IPS-15b (cell line): ENCODE results near the gene WNK4.

ENCODE experiments used
- H3K27me3 ChIP-seq: one replicate; pipeline ENCODE4 v1.6.1; 2013; ENCODE audit warnings: low read length; ENCODE audit not compliant: control insufficient read depth, insufficient read depth
- H3K36me3 ChIP-seq: one replicate; pipeline ENCODE4 v1.6.1; 2013; ENCODE audit warnings: low read length; ENCODE audit not compliant: control insufficient read depth, insufficient read depth
- H3K4me1 ChIP-seq: one replicate; pipeline ENCODE4 v1.6.1; 2013; ENCODE audit warnings: mild to moderate bottlenecking, low read length; ENCODE audit not compliant: control insufficient read depth, insufficient read depth
- H3K4me3 ChIP-seq: one replicate; pipeline ENCODE4 v1.5.1; 2013; ENCODE audit warnings: low read depth, low read length
- H3K9ac ChIP-seq: one replicate; pipeline ENCODE4 v1.6.1; 2013; ENCODE audit warnings: low read depth, mild to moderate bottlenecking, low read length
- H3K9me3 ChIP-seq: one replicate; pipeline ENCODE4 v1.6.1; 2013; ENCODE audit warnings: mild to moderate bottlenecking, low read length; ENCODE audit not compliant: control insufficient read depth, insufficient read depth

Gene WNK4

DNA sequence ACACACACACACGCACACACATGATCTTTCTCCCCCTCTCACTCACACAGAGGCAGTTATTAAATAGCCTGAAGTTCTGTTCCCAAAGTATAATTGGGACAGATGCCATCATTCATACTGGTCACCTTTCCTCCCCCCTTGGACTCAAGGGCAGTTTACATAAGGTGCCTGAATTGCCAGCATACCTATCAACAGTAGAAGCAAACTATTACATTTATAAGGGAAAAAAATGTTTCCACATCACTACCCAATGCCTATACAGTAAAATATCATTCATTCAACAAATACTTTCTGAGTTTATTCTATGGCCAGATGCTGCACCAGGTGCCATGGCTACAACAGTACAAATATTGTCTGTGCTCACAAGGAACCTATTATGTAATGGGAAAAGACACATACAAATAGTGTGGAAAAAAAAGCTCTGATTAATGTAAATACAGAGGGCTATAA is 24.5 kb downstream of the WNK4 start:
- Histone ChIP-seq H3K36me3 (no peaks in the 10 kb centered on the region), H3K27me3 (peaks cover 7% of the 10 kb centered on the region), H3K4me3 (no peak overlapping the region), H3K4me1 (no peaks in the 10 kb centered on the region), H3K9ac (no peak overlapping the region), H3K9me3 (no peaks in the 10 kb centered on the region)

DNA sequence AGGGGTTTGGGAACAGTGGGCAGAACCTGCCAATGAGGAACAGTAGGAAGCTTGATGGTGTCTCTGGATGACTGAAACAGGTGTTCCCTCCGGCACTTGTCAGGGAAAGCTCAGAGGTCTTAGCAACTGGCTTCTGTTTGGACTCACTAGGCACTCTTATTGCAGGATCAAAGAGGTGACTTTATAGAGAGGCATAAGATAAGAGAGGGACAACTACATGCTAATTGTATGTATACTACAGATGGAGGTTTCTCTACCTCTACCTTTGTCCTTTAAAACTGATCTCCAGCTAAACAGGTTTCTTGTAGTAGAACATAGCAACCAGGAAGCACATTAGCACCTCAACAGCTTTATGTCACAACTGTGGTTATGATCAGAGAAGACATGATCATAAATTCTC is 25.8 kb downstream of the WNK4 start:
- no peaks in the 10 kb centered on the region for H3K36me3 ChIP-seq
- H3K9ac ChIP-seq, result no peak overlapping the region
- H3K9me3 ChIP-seq, result no peaks in the 10 kb centered on the region
- no peaks in the 10 kb centered on the region for H3K27me3 ChIP-seq
- no peak overlapping the region for H3K4me3 ChIP-seq
- no peaks in the 10 kb centered on the region for H3K4me1 ChIP-seq

DNA sequence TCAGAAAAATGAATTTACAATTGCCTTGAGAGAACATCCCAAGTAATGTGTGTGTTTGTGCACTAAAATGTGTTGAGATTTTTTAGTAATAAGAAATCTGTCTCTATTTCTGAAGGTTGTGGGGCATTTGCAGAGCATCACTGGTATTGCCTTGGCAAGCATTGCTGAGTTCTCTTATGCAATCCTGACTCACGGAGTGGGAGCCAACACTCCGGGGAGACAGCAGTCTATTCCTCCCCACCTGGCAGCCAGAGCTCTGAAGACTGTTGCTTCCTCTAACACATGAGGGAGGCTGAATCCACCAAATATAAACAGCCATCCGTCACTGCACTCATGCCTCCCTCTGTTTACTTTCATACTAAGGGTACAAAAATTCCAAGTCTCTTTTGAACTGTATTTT is 28.8 kb downstream of the WNK4 start:
- Histone ChIP-seq H3K27me3 (no peaks in the 10 kb centered on the region), H3K4me3 (no peak overlapping the region), H3K9me3 (no peaks in the 10 kb centered on the region), H3K9ac (no peak overlapping the region), H3K4me1 (no peaks in the 10 kb centered on the region), H3K36me3 (peaks cover 6% of the 10 kb centered on the region)

DNA sequence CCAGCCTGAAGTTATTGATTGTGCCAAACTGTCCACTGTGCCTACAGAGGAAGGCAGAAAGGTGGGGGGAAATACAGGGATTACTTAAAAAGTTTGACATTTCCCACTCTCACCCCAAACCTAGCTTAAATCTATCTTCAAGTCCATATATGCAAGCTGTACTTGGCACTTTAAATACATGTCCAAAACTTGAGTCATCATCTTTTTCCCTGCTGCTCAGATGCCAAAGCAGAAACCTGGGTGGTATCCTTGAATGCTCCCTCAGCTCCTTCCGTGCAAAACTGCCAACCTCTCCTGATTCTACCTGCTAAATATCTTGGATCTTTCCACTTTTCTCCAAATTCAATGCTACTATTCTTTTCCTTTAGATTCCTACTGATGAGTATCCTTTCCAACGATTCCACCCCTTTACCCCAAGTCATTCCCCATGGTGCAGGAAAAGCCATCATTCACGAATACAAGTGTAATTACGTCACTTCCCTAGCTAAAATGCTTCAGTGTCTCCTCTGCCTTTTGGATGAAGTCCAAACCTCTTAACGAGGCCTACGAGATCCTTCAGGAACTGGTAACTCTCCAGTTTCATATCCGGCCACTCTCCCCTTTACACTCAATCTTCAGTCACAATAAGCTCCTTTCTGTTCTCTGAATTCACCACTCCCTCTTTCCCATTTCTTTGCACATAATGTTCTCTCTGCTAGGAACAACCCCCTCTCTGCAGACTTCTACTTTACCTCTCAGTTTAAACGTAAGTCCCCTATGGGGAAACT is 34.4 kb downstream of the WNK4 start:
- no peaks in the 10 kb centered on the region for H3K27me3 ChIP-seq
- peaks cover 29% of the 10 kb centered on the region for H3K36me3 ChIP-seq
- H3K4me1 ChIP-seq, result no peaks in the 10 kb centered on the region
- H3K9me3 ChIP-seq, result no peaks in the 10 kb centered on the region
- H3K4me3 ChIP-seq, result no peak overlapping the region
- H3K9ac ChIP-seq, result no peak overlapping the region

DNA sequence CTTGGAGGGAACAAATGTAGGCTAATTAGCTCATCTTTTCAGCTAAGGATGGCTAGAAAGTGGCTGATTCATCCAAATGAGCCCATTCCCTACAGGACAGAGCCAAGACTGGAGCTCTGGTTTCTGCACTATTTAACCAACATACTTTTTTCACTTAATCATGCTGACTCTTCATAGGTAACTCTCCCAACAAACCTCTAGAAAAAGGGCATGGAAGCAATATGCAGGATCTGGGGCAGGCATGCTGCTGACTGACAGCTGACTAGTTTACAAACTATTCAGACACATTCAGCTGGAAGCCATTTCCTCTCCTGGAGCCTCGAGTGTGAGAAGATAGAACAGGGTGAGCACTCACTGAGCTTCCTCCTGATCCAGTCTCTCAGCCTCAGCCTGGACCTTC is 37.5 kb downstream of the WNK4 start:
- Histone ChIP-seq H3K9me3 (no peaks in the 10 kb centered on the region), H3K36me3 (peaks cover 28% of the 10 kb centered on the region)

DNA sequence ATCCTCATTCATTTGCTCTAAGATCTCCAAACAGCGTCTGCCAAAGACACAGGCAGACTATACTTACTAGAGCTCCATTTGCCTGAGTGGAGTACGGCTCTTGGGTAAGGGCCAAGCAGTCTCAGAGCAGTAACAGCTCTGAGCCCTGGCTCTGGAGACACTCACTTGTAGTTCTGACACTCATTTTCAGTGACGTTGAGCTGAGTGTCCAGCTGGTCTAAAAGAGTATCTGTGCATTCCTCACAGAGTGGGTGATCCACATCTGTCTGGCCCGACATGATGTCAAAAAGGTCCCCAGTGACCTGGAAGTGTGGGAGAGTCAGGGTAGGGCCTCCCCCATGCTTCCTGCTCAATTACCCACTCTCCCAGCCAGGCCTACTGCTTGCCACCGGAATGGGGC is 38.0 kb downstream of the WNK4 start:
- H3K27me3 ChIP-seq, result no peaks in the 10 kb centered on the region
- H3K4me3 ChIP-seq, result no peak overlapping the region
- no peaks in the 10 kb centered on the region for H3K4me1 ChIP-seq
- peaks cover 28% of the 10 kb centered on the region for H3K36me3 ChIP-seq
- H3K9me3 ChIP-seq, result no peaks in the 10 kb centered on the region
- H3K9ac ChIP-seq, result no peak overlapping the region

More for the DNA sequence above, 37.5 kb downstream of the WNK4 start:
- Histone ChIP-seq H3K4me3 (no peak overlapping the region), H3K4me1 (no peaks in the 10 kb centered on the region), H3K27me3 (no peaks in the 10 kb centered on the region), H3K9ac (no peak overlapping the region)

DNA sequence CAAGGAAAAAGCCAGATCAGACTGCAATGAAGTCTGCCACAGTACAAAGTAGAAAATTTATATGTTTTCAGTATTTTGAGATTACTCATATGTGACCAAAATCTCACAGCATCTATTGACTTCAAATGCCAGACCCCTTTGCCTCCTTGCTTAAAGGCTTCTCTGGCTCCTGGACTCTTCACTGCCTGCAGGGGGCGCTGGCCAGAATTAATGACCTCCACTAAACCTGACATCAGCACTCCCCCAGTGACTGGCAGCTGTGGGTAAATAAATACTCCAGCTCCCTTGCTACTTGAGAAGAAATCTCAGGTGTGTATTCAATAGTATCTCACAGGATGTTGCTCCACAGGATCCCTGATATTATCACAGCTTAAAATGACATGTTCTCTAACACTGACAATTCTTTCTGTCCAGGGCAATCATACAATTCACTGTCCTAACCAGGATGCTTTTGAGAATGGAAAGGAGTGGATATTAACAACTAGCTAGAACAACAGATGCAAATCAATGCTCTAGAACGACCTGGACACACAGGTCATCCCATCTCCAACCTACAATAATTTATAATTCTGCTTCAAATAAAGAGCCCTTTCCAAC is 39.6 kb downstream of the WNK4 start:
- H3K36me3 ChIP-seq, result peaks cover 26% of the 10 kb centered on the region
- H3K4me1 ChIP-seq, result no peaks in the 10 kb centered on the region

DNA sequence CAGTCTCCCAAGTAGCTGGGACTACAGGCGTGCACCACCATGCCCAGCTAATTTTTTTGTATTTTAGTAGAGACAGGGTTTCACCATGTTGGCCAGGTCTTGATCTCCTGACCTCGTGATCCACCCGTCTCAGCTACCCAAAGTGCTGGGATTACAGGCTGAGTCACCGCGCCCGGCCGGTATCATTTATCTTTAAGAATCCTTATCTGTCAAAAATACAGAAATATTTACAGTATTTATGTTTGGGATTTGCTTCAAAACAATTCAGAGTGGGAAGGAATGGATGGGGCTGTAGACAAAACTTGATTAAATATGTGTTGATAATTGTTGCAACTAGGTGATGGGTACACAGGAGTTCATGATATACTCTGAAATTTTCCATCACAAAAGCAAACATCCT is 40.8 kb downstream of the WNK4 start:
- Histone ChIP-seq H3K9me3 (no peaks in the 10 kb centered on the region), H3K4me1 (no peaks in the 10 kb centered on the region), H3K9ac (no peak overlapping the region), H3K27me3 (no peaks in the 10 kb centered on the region), H3K4me3 (no peak overlapping the region), H3K36me3 (peaks cover 26% of the 10 kb centered on the region)

More for the DNA sequence above, 39.6 kb downstream of the WNK4 start:
- H3K9me3 ChIP-seq, result no peaks in the 10 kb centered on the region
- H3K27me3 ChIP-seq, result no peaks in the 10 kb centered on the region
- H3K9ac ChIP-seq, result no peak overlapping the region
- H3K4me3 ChIP-seq, result no peak overlapping the region

DNA sequence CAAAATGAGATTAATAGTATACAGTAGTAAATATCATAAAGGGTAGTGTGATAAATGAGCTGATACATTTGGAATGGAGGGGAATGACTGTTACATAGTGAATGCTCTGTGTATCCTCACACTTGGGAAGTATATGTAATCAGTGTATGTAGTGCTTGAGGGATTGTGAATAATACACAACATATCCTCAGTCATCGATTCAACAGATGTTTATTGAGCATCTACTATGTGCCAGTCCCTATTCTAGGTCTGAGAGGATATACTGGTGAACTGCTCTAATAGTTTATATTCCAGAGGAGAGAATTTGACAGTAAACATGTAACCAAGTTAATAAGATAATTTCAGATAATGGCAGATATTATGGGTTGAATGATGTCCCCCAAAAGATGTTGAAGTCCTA is 47.1 kb downstream of the WNK4 start:
- no peak overlapping the region for H3K9ac ChIP-seq
- no peak overlapping the region for H3K4me3 ChIP-seq
- H3K36me3 ChIP-seq, result no peaks in the 10 kb centered on the region
- H3K9me3 ChIP-seq, result no peaks in the 10 kb centered on the region
- no peaks in the 10 kb centered on the region for H3K4me1 ChIP-seq
- H3K27me3 ChIP-seq, result peaks cover 5% of the 10 kb centered on the region

DNA sequence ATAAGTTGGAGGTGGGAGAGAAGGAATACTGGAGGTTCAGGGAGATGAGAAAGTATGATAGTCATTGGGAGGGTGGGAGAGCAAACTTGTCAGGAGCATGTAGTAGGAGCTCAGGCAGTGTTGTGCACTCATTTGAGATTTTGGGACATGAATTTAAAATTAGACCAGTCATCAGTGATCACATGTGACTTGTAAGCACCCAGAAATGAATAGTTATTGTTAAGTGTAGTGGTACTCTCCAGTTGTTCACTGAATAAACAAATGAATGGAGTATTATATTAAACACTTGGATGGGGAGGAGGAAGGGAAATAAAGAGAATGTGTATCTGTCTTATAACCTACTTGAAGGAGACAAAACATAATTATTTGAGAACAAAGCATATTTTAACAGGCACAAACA is 50.6 kb downstream of the WNK4 start:
- peaks cover 5% of the 10 kb centered on the region for H3K27me3 ChIP-seq
- no peak overlapping the region for H3K9ac ChIP-seq
- no peaks in the 10 kb centered on the region for H3K9me3 ChIP-seq
- no peak overlapping the region for H3K4me3 ChIP-seq
- peaks cover 4% of the 10 kb centered on the region for H3K36me3 ChIP-seq
- no peaks in the 10 kb centered on the region for H3K4me1 ChIP-seq

DNA sequence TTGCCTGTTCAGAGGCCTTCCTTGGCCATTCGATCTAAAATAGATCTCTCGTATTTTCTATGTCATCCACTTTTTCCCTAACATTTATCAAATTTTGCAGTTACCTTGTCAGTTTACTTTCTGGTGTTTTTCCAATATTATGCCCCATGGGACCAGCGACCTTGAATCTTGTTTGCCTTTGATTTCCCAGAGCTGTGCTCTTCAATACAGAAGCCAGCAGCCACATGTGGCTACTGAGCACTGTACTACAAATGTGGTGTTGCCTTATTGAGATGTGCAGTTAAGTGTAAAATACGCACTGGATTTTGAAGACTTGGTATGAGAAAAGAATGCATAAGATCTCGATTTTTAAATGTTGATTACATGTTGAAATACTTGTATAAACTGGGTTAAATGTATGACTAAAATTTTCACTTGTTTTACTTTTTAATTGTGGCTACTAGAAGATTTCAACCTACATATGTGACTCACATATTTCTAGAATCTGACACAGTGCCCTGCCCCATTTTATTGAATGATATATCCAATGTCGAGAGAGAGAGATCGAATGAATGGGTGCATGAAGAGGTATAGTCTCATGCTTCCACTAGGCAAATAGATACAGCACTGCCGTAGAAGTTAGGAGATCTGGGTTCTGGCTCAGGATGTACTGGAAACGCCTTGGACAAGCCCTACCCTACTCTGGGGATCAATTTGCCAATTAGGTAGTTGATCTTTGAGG is 52.0 kb downstream of the WNK4 start:
- Histone ChIP-seq H3K9ac (peak overlapping the region; percentile 98), H3K27me3 (peaks cover 2% of the 10 kb centered on the region), H3K4me3 (peak overlapping the region; percentile 89), H3K4me1 (no peaks in the 10 kb centered on the region), H3K9me3 (no peaks in the 10 kb centered on the region), H3K36me3 (peaks cover 9% of the 10 kb centered on the region)
